SK-N-SH treated with all-trans-retinoic acid at 6 μM for 48 hours (cell line): ENCODE data around the gene FTO.

Experiments
- ARNTL ChIP-seq: fragments of 450-650 bp; formaldehyde crosslinking; IDR thresholded peaks from 2 replicates; pipeline ENCODE4 v1.5.0; 2020; ENCODE audit warnings: low read depth, mild to moderate bottlenecking, moderate library complexity, borderline replicate concordance
- CSDC2 ChIP-seq: fragments of 250-450 bp; sonication (Bioruptor Pico); IDR thresholded peaks from 2 replicates; pipeline ENCODE4 v1.5.0; 2020; ENCODE audit warnings: mild to moderate bottlenecking, moderate library complexity
- CSRNP3 ChIP-seq: fragments of 250-450 bp; sonication (Bioruptor Pico); IDR thresholded peaks from 2 replicates; pipeline ENCODE4 v1.5.1; 2021; ENCODE audit warnings: mild to moderate bottlenecking, moderate library complexity
- ESRRG ChIP-seq: fragments of 250-450 bp; sonication (Bioruptor Pico); IDR thresholded peaks from 2 replicates; pipeline ENCODE4 v1.6.1; 2021; ENCODE audit warnings: mild to moderate bottlenecking
- POU6F1 ChIP-seq: fragments of 250-450 bp; sonication (Bioruptor Pico); IDR thresholded peaks from 2 replicates; pipeline ENCODE4 v1.8.0; 2021; ENCODE audit warnings: low read depth, mild to moderate bottlenecking, moderate library complexity, borderline replicate concordance
- SNAI2 ChIP-seq: fragments of 250-450 bp; sonication (Bioruptor Pico); IDR thresholded peaks from 2 replicates; pipeline ENCODE4 v1.5.0; 2020; ENCODE audit warnings: mild to moderate bottlenecking, moderate library complexity
- ZFP3 ChIP-seq: fragments of 250-450 bp; sonication (Bioruptor Pico); IDR thresholded peaks from 2 replicates; pipeline ENCODE4 v1.5.0; 2020; ENCODE audit warnings: mild to moderate bottlenecking, moderate library complexity
- ZNF8 ChIP-seq: fragments of 450-650 bp; formaldehyde crosslinking; IDR thresholded peaks from 2 replicates; pipeline ENCODE4 v1.5.0; 2020; ENCODE audit warnings: mild to moderate bottlenecking, moderate library complexity

- no peak for TF ChIP-seq POU6F1
- TF ChIP-seq ZNF8 (CRISPR knock-in tag), result no peak
- no peak for TF ChIP-seq SNAI2 (CRISPR knock-in tag)
- no peak for TF ChIP-seq ZFP3 (CRISPR knock-in tag)
- TF ChIP-seq ESRRG (CRISPR knock-in tag), result no peak
- no peak for TF ChIP-seq CSRNP3 (CRISPR knock-in tag)
- no peak for TF ChIP-seq CSDC2 (CRISPR knock-in tag)
- no peak for TF ChIP-seq ARNTL (CRISPR knock-in tag)
Observed at GRCh38 chr16:54061454-54061853, 357.5 kb downstream of the FTO start.
